HG02759 (cell line): Measurements from ENCODE around the gene C1D.
"Not testable (repeated sequence)": the region's sequence is repeated elsewhere in the genome, so short reads cannot be mapped to it uniquely, and the experiment has no call there.

ENCODE experiments used
- ATAC-seq: cut with Tn5 transposase; IDR thresholded peaks from one replicate; pipeline ENCODE4 v1.9.1; 2021; ENCODE audit warnings: mild to moderate bottlenecking, moderate library complexity; ENCODE audit not compliant: unreplicated experiment

C1D gene

GRCh38 chr2:68009526-68009925 is 53.3 kb downstream of the C1D start:
- ATAC-seq, result no peak

GRCh38 chr2:68000170-68000825 is 62.5 kb downstream of the C1D start:
- no peak for ATAC-seq

DNA sequence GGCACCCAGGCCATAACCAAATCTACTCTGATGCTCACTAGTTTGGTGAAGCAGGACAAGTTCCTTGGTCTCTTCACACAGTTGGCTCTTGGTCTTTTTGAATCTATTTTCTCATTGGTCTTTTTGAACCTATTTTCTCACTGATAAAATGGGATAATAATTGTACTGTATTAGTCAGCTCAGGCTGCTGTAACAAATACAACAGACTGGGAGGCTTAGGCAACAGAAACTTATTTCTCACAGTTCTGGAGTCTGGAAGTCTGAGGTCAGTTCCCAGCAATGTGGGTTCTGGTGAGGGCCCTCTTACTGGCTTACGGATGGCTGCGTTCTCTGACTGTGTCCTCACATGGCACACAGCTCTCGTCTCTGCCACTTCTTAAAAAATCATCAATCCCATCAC is 63.5 kb downstream of the C1D start:
- no peak for ATAC-seq

GRCh38 chr2:67997903-67998302 is 64.9 kb downstream of the C1D start:
- ATAC-seq, result no peak

DNA sequence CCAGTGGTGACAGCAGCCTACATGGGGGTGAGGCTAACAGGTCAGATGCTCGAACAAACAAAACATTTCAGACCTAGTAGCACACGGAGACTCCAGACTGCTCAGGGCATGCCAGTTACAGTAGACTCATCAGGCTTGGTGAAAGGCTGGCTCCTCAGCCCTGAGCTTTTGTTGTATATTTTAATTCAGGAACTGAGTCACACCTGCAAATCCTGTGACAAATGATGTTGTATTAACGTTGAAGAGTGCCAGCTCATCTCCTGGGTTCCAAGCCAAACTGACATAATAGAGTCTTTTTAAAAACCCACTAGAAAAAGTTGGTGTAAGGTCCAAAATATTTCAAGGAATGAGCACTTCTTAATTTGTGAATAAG is 65.3 kb downstream of the C1D start:
- ATAC-seq, result no peak

DNA sequence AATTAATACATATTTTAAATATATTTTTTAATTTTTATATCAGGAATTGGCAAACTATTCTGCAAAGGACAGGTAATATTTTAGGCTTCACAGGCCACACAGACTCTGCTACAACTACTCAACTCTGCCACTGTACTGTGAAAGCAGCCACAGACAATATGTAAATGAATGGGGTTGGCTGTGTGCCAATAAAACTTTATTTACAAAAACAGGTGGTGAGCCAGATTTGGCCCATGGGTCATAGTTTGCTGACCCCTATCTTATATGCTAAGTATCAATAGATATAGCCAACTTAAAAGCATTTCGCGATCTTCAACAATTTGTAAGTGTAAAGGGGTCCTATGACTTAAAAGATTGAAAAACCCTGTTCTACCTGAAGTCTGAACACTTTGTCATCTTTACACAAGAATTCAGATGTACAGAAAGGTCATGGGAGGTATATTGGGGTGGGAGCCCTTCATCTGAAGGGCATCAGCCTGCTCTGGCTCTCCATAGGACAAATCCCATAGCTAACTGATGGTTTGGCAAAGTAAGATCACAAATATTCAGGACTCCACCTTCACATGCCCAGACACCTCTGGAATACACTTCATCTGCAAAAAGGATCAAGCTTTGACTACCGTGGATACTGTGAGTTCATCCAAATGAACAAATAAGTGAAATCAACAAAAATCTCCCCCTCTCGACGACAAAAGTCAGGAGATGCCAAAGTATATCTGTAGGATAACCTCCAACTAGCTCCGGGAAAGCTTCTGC is 65.9 kb downstream of the C1D start:
- ATAC-seq, result no peak

DNA sequence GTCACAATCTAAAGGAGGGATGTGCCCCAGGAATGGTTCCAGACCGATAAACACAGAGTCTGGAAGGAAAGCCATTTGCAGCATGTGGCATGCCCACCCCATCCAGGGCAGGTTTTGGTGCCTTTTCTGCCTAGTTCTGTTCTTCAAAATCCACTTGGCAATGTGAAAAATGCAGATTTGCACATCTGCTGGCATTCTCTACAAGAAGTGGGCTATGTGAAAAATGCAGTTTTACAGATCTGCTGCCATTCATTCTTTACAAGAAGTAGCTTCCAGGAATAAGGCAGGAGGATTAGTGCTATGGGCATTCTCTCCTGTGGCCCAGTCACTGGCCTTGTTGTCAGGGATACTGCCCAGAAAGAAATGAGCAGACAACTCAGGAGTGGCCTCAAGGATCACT is 68.1 kb downstream of the C1D start:
- ATAC-seq, result no peak

DNA sequence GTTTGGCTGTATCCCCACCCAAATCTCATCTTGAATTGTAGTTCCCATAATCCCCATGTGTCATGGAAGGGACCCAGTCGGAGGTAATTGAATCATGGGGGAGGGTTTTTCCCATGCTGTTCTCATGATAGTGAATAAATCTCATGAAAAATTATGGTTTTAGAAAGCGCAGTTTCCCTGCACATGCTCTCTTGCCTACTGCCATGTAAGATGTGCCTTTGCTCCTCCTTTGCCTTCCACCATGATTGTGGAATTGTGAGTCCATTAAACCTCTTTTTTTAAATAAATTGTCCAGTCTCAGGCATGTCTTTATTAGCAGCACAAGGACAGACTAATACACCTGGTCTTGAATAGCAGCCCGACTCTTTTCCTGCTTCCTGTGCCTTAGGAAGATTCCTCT is 68.7 kb downstream of the C1D start:
- not testable (repeated sequence) for ATAC-seq

DNA sequence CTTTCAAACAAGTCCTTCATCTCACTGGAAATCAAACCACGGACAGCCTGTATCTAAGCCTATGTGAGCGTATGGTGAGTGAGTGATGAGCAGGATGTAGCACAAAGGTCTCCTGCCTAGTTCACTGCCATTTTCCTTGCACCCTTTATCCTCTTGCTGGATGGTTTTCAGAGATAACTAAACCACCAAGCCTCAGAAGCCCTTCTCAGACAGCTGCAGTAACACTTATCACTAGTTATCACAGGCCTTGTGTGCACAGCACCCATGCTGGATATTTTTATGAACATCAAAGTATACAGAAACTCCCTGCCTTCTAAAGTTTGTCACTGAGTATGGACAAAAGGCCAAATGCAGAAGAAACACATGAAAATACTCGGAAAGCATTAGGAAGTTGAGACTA is 69.5 kb downstream of the C1D start:
- no peak for ATAC-seq

DNA sequence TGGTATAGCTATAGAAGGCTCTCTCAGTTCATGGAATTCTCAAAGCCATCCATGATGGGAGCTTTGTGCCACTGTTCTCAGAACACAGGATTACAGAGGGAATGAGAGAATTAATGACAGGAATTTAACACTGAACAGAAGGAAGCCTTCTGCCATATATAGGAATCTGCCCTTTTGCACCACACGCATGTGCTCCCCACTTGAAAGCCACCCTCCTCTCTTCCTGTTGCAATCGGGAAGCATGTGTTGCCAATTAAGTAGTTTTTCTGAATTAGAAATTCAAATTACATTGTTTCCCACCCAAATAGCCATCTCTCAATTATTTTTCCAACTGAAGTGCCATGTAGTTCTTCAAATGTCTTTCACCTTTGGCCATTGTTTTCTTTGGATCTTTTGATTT is 71.3 kb downstream of the C1D start:
- no peak for ATAC-seq
